Vagina (tissue), 2 donors: ENCODE measurements around the gene TMEM131L.

Experiments used
- CTCF ChIP-seq, 3 experiments: fragments of 450-650 bp in 2 of 3; fragments of 200-600 bp in 1 of 3; sonication (generic) in 1 of 3; IDR thresholded peaks; one replicate each; pipeline ENCODE4 v1.5.1; 2017 to 2019; ENCODE audit warnings: antibody characterized with exemption in 3 of 3, mild to moderate bottlenecking in 2 of 3, moderate library complexity in 2 of 3
- POLR2A ChIP-seq, 2 donors: fragments of 450-650 bp; IDR thresholded peaks; one replicate each; pipeline ENCODE4 v1.6.1; 2017; ENCODE audit warnings: antibody characterized with exemption in 2 of 2, mild to moderate bottlenecking in 2 of 2, moderate library complexity in 2 of 2
- POLR2AphosphoS5 ChIP-seq, 2 donors: sonication (generic); formaldehyde crosslinking; IDR thresholded peaks; one replicate each; pipeline ENCODE4 v1.9.0; 2017; ENCODE audit warnings: antibody characterized with exemption in 2 of 2, mild to moderate bottlenecking in 2 of 2, low read depth in 1 of 2; ENCODE audit not compliant: insufficient read depth in 1 of 2

DNA sequence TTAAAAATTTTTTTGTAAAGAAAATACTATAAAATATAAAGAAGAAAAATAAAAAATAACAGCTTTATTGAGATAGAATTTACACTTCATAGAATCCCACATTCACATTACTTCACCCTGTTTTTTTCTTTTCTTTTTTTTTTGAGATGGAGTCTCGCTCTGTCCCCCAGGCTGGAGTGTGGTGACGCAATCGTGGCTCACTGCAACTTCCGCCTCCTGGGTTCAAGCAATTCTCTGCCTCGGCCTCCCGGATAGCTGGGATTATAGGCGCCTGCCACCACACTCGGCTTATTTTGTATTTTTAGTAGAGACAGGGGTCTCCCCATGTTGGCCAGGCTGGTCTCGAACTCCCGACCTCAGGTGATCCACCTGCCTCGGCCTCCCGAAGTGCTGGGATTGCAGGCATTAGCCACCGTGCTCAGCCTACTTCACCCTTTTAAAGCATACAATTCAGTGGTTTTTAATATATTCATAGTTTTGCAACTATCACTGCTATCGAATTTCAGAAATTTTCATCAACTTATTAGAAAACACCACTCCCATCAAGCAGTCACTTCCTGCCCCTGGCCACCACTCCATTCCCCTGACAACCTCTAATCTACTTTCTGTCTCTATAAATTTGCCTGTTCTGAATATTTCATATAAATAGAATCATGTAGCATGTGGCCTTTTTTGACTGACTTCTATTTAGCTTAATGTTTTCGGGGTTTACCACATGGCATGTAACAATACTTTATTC lies 48.7 kb downstream of the TMEM131L start:
- TF ChIP-seq CTCF (IDR thresholded peaks at IDR 0.05) = no peak
- TF ChIP-seq POLR2A (IDR thresholded peaks at IDR 0.05) = no peak
- no peak for TF ChIP-seq POLR2AphosphoS5 (IDR thresholded peaks at IDR 0.05; ENCODE audit: insufficient read depth in 1 of 2, low read depth in 1 of 2)
